ENCODE measurements around the gene OR13G1. TPM values are rescaled to one million over a fixed set of nuclear protein-coding genes. Genes with fewer than 3 reads are reported as not detected.
"Not testable (repeated sequence)": the region's sequence is repeated elsewhere in the genome, so short reads cannot be mapped to it uniquely, and the experiment has no call there.

The OR13G1 gene, protein sequence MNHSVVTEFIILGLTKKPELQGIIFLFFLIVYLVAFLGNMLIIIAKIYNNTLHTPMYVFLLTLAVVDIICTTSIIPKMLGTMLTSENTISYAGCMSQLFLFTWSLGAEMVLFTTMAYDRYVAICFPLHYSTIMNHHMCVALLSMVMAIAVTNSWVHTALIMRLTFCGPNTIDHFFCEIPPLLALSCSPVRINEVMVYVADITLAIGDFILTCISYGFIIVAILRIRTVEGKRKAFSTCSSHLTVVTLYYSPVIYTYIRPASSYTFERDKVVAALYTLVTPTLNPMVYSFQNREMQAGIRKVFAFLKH
- total RNA-seq: not detected

GRCh38 chr1:247679639-247680038, at the start of gene OR13G1:
TSS of gene OR13G1 (minus strand) at chr1:247679739. CDS start at chr1:247673041, 6,698 bp downstream.
- WGBS, 2 donors: 60 to 67% methylated on average over 1 of the region's 1 CpG

GRCh38 chr1:247721222-247721621, 41.7 kb upstream of the OR13G1 start:
- H3K27me3 ChIP-seq: no peaks in the 10 kb centered on the region
- H3K4me3 ChIP-seq: no peak overlapping the region
- TF ChIP-seq POLR2A (IDR thresholded peaks at IDR 0.05): no peak
- TF ChIP-seq, protein P1, sequence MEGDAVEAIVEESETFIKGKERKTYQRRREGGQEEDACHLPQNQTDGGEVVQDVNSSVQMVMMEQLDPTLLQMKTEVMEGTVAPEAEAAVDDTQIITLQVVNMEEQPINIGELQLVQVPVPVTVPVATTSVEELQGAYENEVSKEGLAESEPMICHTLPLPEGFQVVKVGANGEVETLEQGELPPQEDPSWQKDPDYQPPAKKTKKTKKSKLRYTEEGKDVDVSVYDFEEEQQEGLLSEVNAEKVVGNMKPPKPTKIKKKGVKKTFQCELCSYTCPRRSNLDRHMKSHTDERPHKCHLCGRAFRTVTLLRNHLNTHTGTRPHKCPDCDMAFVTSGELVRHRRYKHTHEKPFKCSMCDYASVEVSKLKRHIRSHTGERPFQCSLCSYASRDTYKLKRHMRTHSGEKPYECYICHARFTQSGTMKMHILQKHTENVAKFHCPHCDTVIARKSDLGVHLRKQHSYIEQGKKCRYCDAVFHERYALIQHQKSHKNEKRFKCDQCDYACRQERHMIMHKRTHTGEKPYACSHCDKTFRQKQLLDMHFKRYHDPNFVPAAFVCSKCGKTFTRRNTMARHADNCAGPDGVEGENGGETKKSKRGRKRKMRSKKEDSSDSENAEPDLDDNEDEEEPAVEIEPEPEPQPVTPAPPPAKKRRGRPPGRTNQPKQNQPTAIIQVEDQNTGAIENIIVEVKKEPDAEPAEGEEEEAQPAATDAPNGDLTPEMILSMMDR (IDR thresholded peaks at IDR 0.05): no peak
- no peaks in the 10 kb centered on the region for H3K36me3 ChIP-seq (replicated peaks in 1 of 2; ENCODE audit: insufficient read depth in 1 of 2, low read depth in 2 of 2)
- DNase-seq (no peak), ATAC-seq (no peak)
- H3K27ac ChIP-seq: no peak overlapping the region
- WGBS, 2 donors: 83 to 84% methylated on average over 4 of the region's 4 CpGs
- no peaks in the 10 kb centered on the region for H3K4me1 ChIP-seq
- intact Hi-C loops (cut with DNase I): no loop called here
- no peaks in the 10 kb centered on the region for H3K9me3 ChIP-seq

More at GRCh38 chr1:247679639-247680038, at the start of gene OR13G1:
- no peaks in the 10 kb centered on the region for H3K9me3 ChIP-seq
- H3K36me3 ChIP-seq (replicated peaks in 1 of 2; ENCODE audit: insufficient read depth in 1 of 2, low read depth in 2 of 2): no peaks in the 10 kb centered on the region
- no peaks in the 10 kb centered on the region for H3K4me1 ChIP-seq
- intact Hi-C loops (cut with DNase I): no loop called here
- H3K4me3 ChIP-seq: no peak within 1 kb of the TSS
- ATAC-seq: no peak
- no peak for TF ChIP-seq POLR2A (IDR thresholded peaks at IDR 0.05)
- TF ChIP-seq, protein P1 (IDR thresholded peaks at IDR 0.05): no peak
- no peak within 1 kb of the TSS for H3K27ac ChIP-seq
- DNase-seq: no peak
- no peaks in the 10 kb centered on the region for H3K27me3 ChIP-seq

- Histone ChIP-seq H3K9me3 (no peaks in the 10 kb centered on the region), H3K4me3 (no peak within 1 kb of the TSS), H3K27me3 (no peaks in the 10 kb centered on the region), H3K4me1 (no peaks in the 10 kb centered on the region), H3K36me3 (replicated peaks in 1 of 2; ENCODE audit: insufficient read depth in 1 of 2, low read depth in 2 of 2) (no peaks in the 10 kb centered on the region), H3K27ac (no peak within 1 kb of the TSS)
- DNase-seq: no peak
- intact Hi-C loops (cut with DNase I): no loop called here
- no peak for TF ChIP-seq POLR2A (IDR thresholded peaks at IDR 0.05)
- TF ChIP-seq, protein P1 (IDR thresholded peaks at IDR 0.05): no peak
- WGBS, 2 donors: 67 to 79% methylated on average over 3 of the region's 3 CpGs
- ATAC-seq: no peak
Measured at GRCh38 chr1:247716546-247716945, 37.0 kb upstream of the OR13G1 start, which contains the start of gene OR6F1. TSS of gene OR6F1 (minus strand) at chr1:247716646. CDS start at chr1:247712755, 3,891 bp downstream.

DNA sequence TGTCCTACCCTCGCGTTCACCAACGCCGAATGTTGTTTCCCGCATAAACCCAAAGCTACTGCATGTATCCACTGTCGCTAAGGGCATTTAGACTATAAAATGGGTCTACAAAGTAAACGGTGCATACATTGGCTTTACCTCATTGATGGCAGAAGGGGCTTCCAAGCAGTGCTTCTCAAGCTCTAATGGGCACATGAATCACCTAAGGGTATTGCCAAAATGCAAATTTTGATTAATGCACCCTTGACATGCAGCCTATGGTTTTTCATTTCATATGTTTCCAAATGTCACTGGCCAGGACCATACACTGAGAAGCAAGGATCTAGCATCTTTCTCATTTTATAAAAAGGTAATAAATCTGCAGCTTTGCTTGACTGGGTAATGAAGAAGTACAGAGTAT, 34.2 kb upstream of the OR13G1 start:
- 81 to 83% methylated on average over 7 of the region's 7 CpGs for WGBS, 2 donors
- DNase-seq (no peak), ATAC-seq (no peak)
- Histone ChIP-seq H3K36me3 (replicated peaks in 1 of 2; ENCODE audit: insufficient read depth in 1 of 2, low read depth in 2 of 2) (no peaks in the 10 kb centered on the region), H3K9me3 (no peaks in the 10 kb centered on the region), H3K4me3 (no peak overlapping the region), H3K27ac (no peak overlapping the region), H3K4me1 (no peaks in the 10 kb centered on the region), H3K27me3 (no peaks in the 10 kb centered on the region)
- intact Hi-C loops (cut with DNase I): no loop called here
- TF ChIP-seq, protein P1 (IDR thresholded peaks at IDR 0.05): no peak
- no peak for TF ChIP-seq POLR2A (IDR thresholded peaks at IDR 0.05)

DNA sequence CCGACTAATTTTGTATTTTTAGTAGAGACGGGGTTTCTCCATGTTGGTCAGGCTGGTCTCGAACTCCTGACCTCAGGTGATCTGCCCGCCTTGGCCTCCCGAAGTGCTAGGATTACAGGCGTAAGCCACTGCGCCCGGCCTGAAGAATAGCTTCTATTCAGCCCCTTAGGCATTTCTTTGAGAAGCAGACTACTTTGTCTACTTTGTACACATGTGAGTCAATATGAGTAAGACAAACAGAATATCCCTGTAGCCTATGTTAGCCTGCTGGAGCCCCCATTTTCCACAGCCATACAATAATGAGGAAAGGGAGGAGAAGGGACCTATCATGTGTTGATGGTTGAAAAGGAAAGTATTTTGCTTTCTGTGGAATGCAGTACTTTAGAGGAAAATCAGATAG, 31.1 kb upstream of the OR13G1 start:
- ATAC-seq; H3K27me3 ChIP-seq; H3K36me3 ChIP-seq (replicated peaks in 1 of 2; ENCODE audit: insufficient read depth in 1 of 2, low read depth in 2 of 2); H3K27ac ChIP-seq; H3K4me1 ChIP-seq; intact Hi-C loops (cut with DNase I); H3K9me3 ChIP-seq; DNase-seq; H3K4me3 ChIP-seq: not testable (repeated sequence)
- WGBS, 2 donors: 70 to 86% methylated on average over 8 of the region's 8 CpGs
